Suprapubic skin (tissue), 4 donors: Measurements from ENCODE around the gene NTSR1. TPM values are rescaled to one million over a fixed set of nuclear protein-coding genes. Genes with fewer than 3 reads are reported as not detected.

Experiments used
- DNase-seq, 2 donors: peaks; one replicate each; pipeline ENCODE4 v3.0.0-alpha.2; 2019; ENCODE audit warnings: low spot score in 2 of 2
- H3K27ac ChIP-seq: fragments of 200-600 bp; sonication (generic); one replicate; pipeline ENCODE4 v1.5.1; 2019
- H3K27me3 ChIP-seq: fragments of 200-600 bp; sonication (generic); one replicate; pipeline ENCODE4 v1.5.1; 2019
- H3K36me3 ChIP-seq: fragments of 200-600 bp; sonication (generic); one replicate; pipeline ENCODE4 v1.5.1; 2019
- H3K4me1 ChIP-seq: fragments of 200-600 bp; sonication (generic); one replicate; pipeline ENCODE4 v1.5.1; 2019
- H3K4me3 ChIP-seq: fragments of 200-600 bp; sonication (generic); one replicate; pipeline ENCODE4 v1.5.1; 2019; ENCODE audit warnings: mild to moderate bottlenecking
- H3K9me3 ChIP-seq: fragments of 200-600 bp; sonication (generic); one replicate; pipeline ENCODE4 v1.5.1; 2019
- CTCF ChIP-seq, 2 donors: fragments of 200-600 bp in 1 of 2; fragments of 450-650 bp in 1 of 2; sonication (generic) in 1 of 2; IDR thresholded peaks; one replicate each; pipeline ENCODE4 v1.5.1; 2016 to 2019; ENCODE audit warnings: antibody characterized with exemption in 2 of 2, mild to moderate bottlenecking in 1 of 2, moderate library complexity in 1 of 2
- EP300 ChIP-seq: sonication (generic); formaldehyde crosslinking; IDR thresholded peaks from one replicate; pipeline ENCODE4 v1.6.1; 2017; ENCODE audit warnings: antibody characterized with exemption
- POLR2A ChIP-seq, 2 donors: fragments of 450-650 bp; IDR thresholded peaks; one replicate each; pipeline ENCODE4 v1.6.1; 2017; ENCODE audit warnings: antibody characterized with exemption in 2 of 2, mild to moderate bottlenecking in 2 of 2, moderate library complexity in 2 of 2
- POLR2AphosphoS5 ChIP-seq, 3 donors: sonication (generic); formaldehyde crosslinking; IDR thresholded peaks; one replicate each; pipeline ENCODE4 v1.6.1; 2017; ENCODE audit warnings: antibody characterized with exemption in 3 of 3
- WGBS: methylation state at CpG from one replicate; pipeline ENCODE4 v1.1.5; 2018; 5-methylcytosine and 5-hydroxymethylcytosine counted together
- total RNA-seq, 4 donors: library from RNA; depleted of rRNA; stranded (reverse); fragments of >200 nt; gene quantifications; one replicate each; pipeline ENCODE4 v1.1.0, GENCODE V29; 2016

Gene NTSR1
- total RNA-seq, 4 donors from 2014 or later = 0.16 to 0.55 TPM; not detected in 2

- no peak for TF ChIP-seq EP300
- peak in 1 of 3 donors; percentile 65 for TF ChIP-seq POLR2AphosphoS5 (IDR thresholded peaks at IDR 0.05)
- peak; percentile 9 to 71 for TF ChIP-seq POLR2A (IDR thresholded peaks at IDR 0.05)
- no peak for TF ChIP-seq CTCF (IDR thresholded peaks at IDR 0.05)
- 0% methylated on average over 12 of the region's 69 CpGs for WGBS
- H3K27me3 ChIP-seq = no peaks in the 10 kb centered on the region
- peaks cover 14% of the 10 kb centered on the region for H3K36me3 ChIP-seq
- H3K4me1 ChIP-seq = peaks cover 44% of the 10 kb centered on the region
- H3K4me3 ChIP-seq = peak overlapping the region; percentile 84
- peak overlapping the region; percentile 90 for H3K27ac ChIP-seq
- H3K9me3 ChIP-seq = no peaks in the 10 kb centered on the region
- DNase-seq = peak; percentile 98 to 99
Observed at GRCh38 chr20:62794007-62794724, 85.5 kb downstream of the NTSR1 start.

GRCh38 chr20:62795023-62795761 lies 86.6 kb downstream of the NTSR1 start:
- peaks cover 44% of the 10 kb centered on the region for H3K4me1 ChIP-seq
- H3K4me3 ChIP-seq = peak overlapping the region; percentile 84
- TF ChIP-seq CTCF (IDR thresholded peaks at IDR 0.05) (no peak), EP300 (no peak), POLR2A (IDR thresholded peaks at IDR 0.05) (no peak), POLR2AphosphoS5 (IDR thresholded peaks at IDR 0.05) (no peak)
- peak overlapping the region; percentile 90 for H3K27ac ChIP-seq
- H3K27me3 ChIP-seq = no peaks in the 10 kb centered on the region
- DNase-seq = no peak
- 0% methylated on average over 47 of the region's 68 CpGs for WGBS
- no peaks in the 10 kb centered on the region for H3K9me3 ChIP-seq
- peaks cover 24% of the 10 kb centered on the region for H3K36me3 ChIP-seq

- no peak for TF ChIP-seq POLR2AphosphoS5 (IDR thresholded peaks at IDR 0.05)
- TF ChIP-seq POLR2A (IDR thresholded peaks at IDR 0.05) = no peak
- TF ChIP-seq CTCF (IDR thresholded peaks at IDR 0.05) = no peak
- TF ChIP-seq EP300 = no peak
- Histone ChIP-seq H3K4me1 (peaks cover 38% of the 10 kb centered on the region), H3K27me3 (no peaks in the 10 kb centered on the region), H3K4me3 (peak overlapping the region; percentile 84), H3K36me3 (peaks cover 39% of the 10 kb centered on the region), H3K27ac (peak overlapping the region; percentile 90), H3K9me3 (no peaks in the 10 kb centered on the region)
- DNase-seq = no peak
- WGBS = 61% methylated on average over 5 of the region's 53 CpGs
Observed at GRCh38 chr20:62796699-62797491, 88.3 kb downstream of the NTSR1 start.

GRCh38 chr20:62797671-62798532 lies 89.3 kb downstream of the NTSR1 start:
- H3K4me1 ChIP-seq = peaks cover 43% of the 10 kb centered on the region
- no peak for TF ChIP-seq POLR2A (IDR thresholded peaks at IDR 0.05)
- TF ChIP-seq POLR2AphosphoS5 (IDR thresholded peaks at IDR 0.05) = no peak
- no peak for TF ChIP-seq CTCF (IDR thresholded peaks at IDR 0.05)
- no peak for TF ChIP-seq EP300
- no peak overlapping the region for H3K4me3 ChIP-seq
- no peak overlapping the region for H3K27ac ChIP-seq
- WGBS = 87% methylated on average over 22 of the region's 26 CpGs
- H3K9me3 ChIP-seq = no peaks in the 10 kb centered on the region
- DNase-seq = no peak
- H3K36me3 ChIP-seq = peaks cover 39% of the 10 kb centered on the region
- no peaks in the 10 kb centered on the region for H3K27me3 ChIP-seq
